HG02884 (cell line): ENCODE results near the gene TEX48.

ENCODE experiments used
- ATAC-seq: cut with Tn5 transposase; IDR thresholded peaks from one replicate; pipeline ENCODE4 v1.9.1; 2021; ENCODE audit warnings: mild to moderate bottlenecking, moderate library complexity; ENCODE audit not compliant: unreplicated experiment

The TEX48 gene

GRCh38 chr9:114626415-114627020 lies 55.5 kb downstream of the TEX48 start:
- no peak for ATAC-seq

- ATAC-seq: no peak
Observed at GRCh38 chr9:114624677-114625076, 57.3 kb downstream of the TEX48 start.

- no peak for ATAC-seq
Observed at GRCh38 chr9:114621975-114622609, 59.9 kb downstream of the TEX48 start.

GRCh38 chr9:114621561-114621960 lies 60.4 kb downstream of the TEX48 start:
- ATAC-seq: no peak

GRCh38 chr9:114619191-114619761 lies 62.7 kb downstream of the TEX48 start:
- ATAC-seq: peak; percentile 46

GRCh38 chr9:114616684-114617520 lies 65.1 kb downstream of the TEX48 start:
- ATAC-seq: peak; percentile 62
